ENCODE results near the gene TMEM248. TPM values are rescaled to one million over a fixed set of nuclear protein-coding genes. Genes with fewer than 3 reads are reported as not detected.

TMEM248 gene
- total and polyA plus RNA-seq, 2 of the 13 experiments (the other 11 are each of a cell fraction or from before 2014, with no cell fraction given): 54.3 to 109 TPM

DNA sequence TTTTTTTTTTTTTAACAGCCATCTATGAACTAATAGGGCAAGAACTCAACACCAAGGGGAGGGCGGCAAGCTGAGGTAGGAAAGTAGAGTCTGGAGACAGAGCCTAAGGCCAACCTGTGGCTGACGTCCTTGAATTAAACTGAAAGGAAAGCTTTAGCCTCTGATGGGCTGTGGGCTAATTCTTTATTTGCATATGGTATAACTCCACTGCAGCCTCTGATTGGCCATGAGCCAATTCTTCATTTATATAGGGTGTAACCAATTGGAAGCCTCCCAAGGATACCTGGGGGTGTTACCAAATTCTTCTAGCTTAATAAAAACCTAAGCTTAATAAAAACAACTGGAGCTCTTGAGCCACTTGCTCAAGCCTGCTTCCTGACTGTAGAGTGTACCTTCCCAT is 85.9 kb downstream of the TMEM248 start (continued):
- TF ChIP-seq ZNF598 (CRISPR knock-in tag; IDR thresholded peaks at IDR 0.05; ENCODE audit: borderline replicate concordance) (no peak), MEF2D (CRISPR knock-in tag; IDR thresholded peaks at IDR 0.05) (no peak), ZKSCAN5 (CRISPR knock-in tag; IDR thresholded peaks at IDR 0.05) (no peak), MLLT10 (CRISPR knock-in tag; IDR thresholded peaks at IDR 0.05) (no peak), RARG (CRISPR knock-in tag; IDR thresholded peaks at IDR 0.05; ENCODE audit: low read depth) (no peak), SRSF1 (optimal IDR thresholded peaks at IDR 0.05; ENCODE audit: low read depth, low read length) (no peak), ZNF207 (IDR thresholded peaks at IDR 0.05; ENCODE audit: borderline replicate concordance) (no peak), GATAD1 (CRISPR knock-in tag; IDR thresholded peaks at IDR 0.05) (no peak), ZNF792 (CRISPR knock-in tag; IDR thresholded peaks at IDR 0.05) (no peak), FOSL1 (CRISPR knock-in tag; IDR thresholded peaks at IDR 0.05; ENCODE audit: borderline replicate concordance) (no peak), ZNF850 (CRISPR knock-in tag; conservative IDR thresholded peaks at IDR 0.05) (no peak)
- TF ChIP-seq, protein P1, sequence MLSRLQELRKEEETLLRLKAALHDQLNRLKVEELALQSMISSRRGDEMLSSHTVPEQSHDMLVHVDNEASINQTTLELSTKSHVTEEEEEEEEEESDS (CRISPR knock-in tag; IDR thresholded peaks at IDR 0.05; ENCODE audit: borderline replicate concordance): no peak
- TF ChIP-seq, protein P2, sequence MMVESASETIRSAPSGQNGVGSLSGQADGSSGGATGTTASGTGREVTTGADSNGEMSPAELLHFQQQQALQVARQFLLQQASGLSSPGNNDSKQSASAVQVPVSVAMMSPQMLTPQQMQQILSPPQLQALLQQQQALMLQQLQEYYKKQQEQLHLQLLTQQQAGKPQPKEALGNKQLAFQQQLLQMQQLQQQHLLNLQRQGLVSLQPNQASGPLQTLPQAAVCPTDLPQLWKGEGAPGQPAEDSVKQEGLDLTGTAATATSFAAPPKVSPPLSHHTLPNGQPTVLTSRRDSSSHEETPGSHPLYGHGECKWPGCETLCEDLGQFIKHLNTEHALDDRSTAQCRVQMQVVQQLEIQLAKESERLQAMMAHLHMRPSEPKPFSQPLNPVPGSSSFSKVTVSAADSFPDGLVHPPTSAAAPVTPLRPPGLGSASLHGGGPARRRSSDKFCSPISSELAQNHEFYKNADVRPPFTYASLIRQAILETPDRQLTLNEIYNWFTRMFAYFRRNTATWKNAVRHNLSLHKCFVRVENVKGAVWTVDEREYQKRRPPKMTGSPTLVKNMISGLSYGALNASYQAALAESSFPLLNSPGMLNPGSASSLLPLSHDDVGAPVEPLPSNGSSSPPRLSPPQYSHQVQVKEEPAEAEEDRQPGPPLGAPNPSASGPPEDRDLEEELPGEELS (CRISPR knock-in tag; IDR thresholded peaks at IDR 0.05): no peak
- TF ChIP-seq, protein P3, sequence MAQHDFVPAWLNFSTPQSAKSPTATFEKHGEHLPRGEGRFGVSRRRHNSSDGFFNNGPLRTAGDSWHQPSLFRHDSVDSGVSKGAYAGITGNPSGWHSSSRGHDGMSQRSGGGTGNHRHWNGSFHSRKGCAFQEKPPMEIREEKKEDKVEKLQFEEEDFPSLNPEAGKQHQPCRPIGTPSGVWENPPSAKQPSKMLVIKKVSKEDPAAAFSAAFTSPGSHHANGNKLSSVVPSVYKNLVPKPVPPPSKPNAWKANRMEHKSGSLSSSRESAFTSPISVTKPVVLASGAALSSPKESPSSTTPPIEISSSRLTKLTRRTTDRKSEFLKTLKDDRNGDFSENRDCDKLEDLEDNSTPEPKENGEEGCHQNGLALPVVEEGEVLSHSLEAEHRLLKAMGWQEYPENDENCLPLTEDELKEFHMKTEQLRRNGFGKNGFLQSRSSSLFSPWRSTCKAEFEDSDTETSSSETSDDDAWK (CRISPR knock-in tag; IDR thresholded peaks at IDR 0.05): no peak

Small RNAs within 50 kb of the gene (small RNA-seq; reads per million reads assigned to genes)
- gene RF00017 (ENCODE audit: insufficient read depth in 2 of 3, insufficient read length in 3 of 3, low read depth in 2 of 3, low replicate concordance in 1 of 3) (0 reads per million in 3 experiments), gene RN7SL43P (ENCODE audit: insufficient read depth in 2 of 3, insufficient read length in 3 of 3, low read depth in 2 of 3, low replicate concordance in 1 of 3) (0 reads per million in 3 experiments), gene RNU6-1254P (ENCODE audit: insufficient read depth in 2 of 3, insufficient read length in 3 of 3, low read depth in 2 of 3, low replicate concordance in 1 of 3) (0 reads per million in 3 experiments)

Other genes with a start within 250 kb of the TMEM248 start
- gene RABGEF1, start 180.5 kb upstream of the TMEM248 start, total RNA-seq (2016; rRNA removed; fragmentation: Illumina TruSeq; extraction: Trizol): 22.7 and 27.5 TPM in 2 replicates
- 30.3 and 35.3 TPM in 2 replicates for gene RABGEF1, start 180.5 kb upstream of the TMEM248 start, polyA plus RNA-seq (2011; rRNA removed)
- 79.3 and 124 TPM in 2 replicates for gene SBDS, start 74.4 kb downstream of the TMEM248 start, total RNA-seq (2016; rRNA removed; fragmentation: Illumina TruSeq; extraction: Trizol)
- gene SBDS, start 74.4 kb downstream of the TMEM248 start, polyA plus RNA-seq (2011; rRNA removed): 33.6 and 39.1 TPM in 2 replicates
- gene TYW1, start 75.6 kb downstream of the TMEM248 start, total RNA-seq (2016; rRNA removed; fragmentation: Illumina TruSeq; extraction: Trizol): 10.9 and 17.6 TPM in 2 replicates
- 8.5 and 8.6 TPM in 2 replicates for gene TYW1, start 75.6 kb downstream of the TMEM248 start, polyA plus RNA-seq (2011; rRNA removed)